Choroid plexus epithelial cell (primary cell): ENCODE results near the gene PTPRF.
"Not testable (repeated sequence)": the region's sequence is repeated elsewhere in the genome, so short reads cannot be mapped to it uniquely, and the experiment has no call there.

Experiments used
- DNase-seq: peaks from one replicate; pipeline ENCODE4 v3.0.0-alpha.2; 2010; ENCODE audit warnings: low read depth
- H3K4me3 ChIP-seq: 2 replicates; pipeline ENCODE4 v1.5.1; 2011; ENCODE audit warnings: low read depth, mild to moderate bottlenecking, control low read depth, low read length, moderate library complexity
- CTCF ChIP-seq: conservative IDR thresholded peaks from 2 replicates; pipeline ENCODE4 v1.5.1; 2011; ENCODE audit warnings: low read depth, mild to moderate bottlenecking, control low read depth, inconsistent platforms, low read length, moderate library complexity

PTPRF gene

GRCh38 chr1:43493661-43494450, 36.8 kb upstream of the PTPRF start:
- peak; percentile 68 for DNase-seq
- no peak overlapping the region for H3K4me3 ChIP-seq
- no peak for TF ChIP-seq CTCF

GRCh38 chr1:43495204-43495603, 35.5 kb upstream of the PTPRF start:
- no peak overlapping the region for H3K4me3 ChIP-seq
- TF ChIP-seq CTCF = no peak
- no peak for DNase-seq

GRCh38 chr1:43499898-43500297, 30.8 kb upstream of the PTPRF start:
- TF ChIP-seq CTCF = no peak
- no peak for DNase-seq
- H3K4me3 ChIP-seq = no peak overlapping the region

GRCh38 chr1:43501806-43502205, 28.9 kb upstream of the PTPRF start:
- not testable (repeated sequence) for H3K4me3 ChIP-seq, DNase-seq

GRCh38 chr1:43503534-43503933, 27.1 kb upstream of the PTPRF start:
- TF ChIP-seq CTCF = no peak
- no peak overlapping the region for H3K4me3 ChIP-seq
- DNase-seq = no peak

- no peak for TF ChIP-seq CTCF
Measured at GRCh38 chr1:43505077-43505780, 25.5 kb upstream of the PTPRF start.

GRCh38 chr1:43506233-43506632, 24.4 kb upstream of the PTPRF start:
- no peak overlapping the region for H3K4me3 ChIP-seq
- no peak for DNase-seq
- TF ChIP-seq CTCF = no peak

More at GRCh38 chr1:43505077-43505780, 25.5 kb upstream of the PTPRF start:
- DNase-seq = no peak
- no peak overlapping the region for H3K4me3 ChIP-seq
